Stimulated activated CD8-positive, alpha-beta memory T cell treated with anti-CD3 and anti-CD28 coated beads, Interleukin-15, amount 100 ng/mL, for 4 hours (primary cell): ENCODE results near the gene PRR12.

Experiments used
- DNase-seq, 2 donors: peaks; one replicate each; pipeline ENCODE4 v3.0.0-alpha.2; 2020; ENCODE audit warnings: low read depth in 2 of 2

The PRR12 gene

GRCh38 chr19:49646586-49646985 lies 55.6 kb downstream of the PRR12 start:
- DNase-seq: no peak

- DNase-seq: no peak
Measured at GRCh38 chr19:49651029-49651819, 60.2 kb downstream of the PRR12 start.

DNA sequence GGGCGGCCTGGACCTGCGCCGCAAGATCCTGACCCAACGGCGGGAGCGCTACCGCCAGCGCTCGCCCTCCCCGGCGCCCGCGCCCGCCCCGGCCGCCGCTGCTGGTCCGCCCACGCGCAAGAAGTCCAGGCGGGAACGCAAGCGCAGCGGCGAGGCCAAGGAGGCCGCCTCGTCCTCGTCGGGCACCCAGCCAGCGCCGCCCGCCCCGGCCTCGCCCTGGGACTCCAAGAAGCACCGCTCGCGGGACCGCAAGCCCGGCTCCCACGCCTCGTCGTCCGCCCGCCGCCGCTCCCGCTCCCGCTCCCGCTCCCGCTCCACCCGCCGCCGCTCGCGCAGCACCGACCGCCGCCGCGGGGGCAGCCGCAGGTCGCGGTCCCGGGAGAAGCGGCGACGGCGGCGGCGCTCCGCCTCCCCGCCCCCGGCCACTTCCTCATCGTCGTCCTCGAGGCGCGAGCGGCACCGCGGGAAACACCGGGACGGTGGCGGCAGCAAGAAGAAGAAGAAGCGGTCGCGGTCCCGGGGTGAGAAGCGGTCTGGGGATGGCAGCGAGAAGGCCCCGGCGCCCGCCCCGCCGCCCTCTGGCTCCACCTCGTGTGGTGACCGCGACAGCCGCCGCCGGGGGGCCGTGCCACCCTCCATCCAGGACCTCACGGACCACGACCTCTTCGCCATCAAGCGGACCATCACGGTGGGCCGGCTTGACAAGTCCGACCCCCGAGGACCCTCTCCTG lies 61.0 kb downstream of the PRR12 start:
- DNase-seq: no peak

GRCh38 chr19:49652551-49653465 lies 61.8 kb downstream of the PRR12 start:
- no peak for DNase-seq

GRCh38 chr19:49653466-49653806 lies 62.5 kb downstream of the PRR12 start:
- no peak for DNase-seq

GRCh38 chr19:49654581-49654980 lies 63.6 kb downstream of the PRR12 start:
- DNase-seq: no peak

GRCh38 chr19:49655570-49656455 lies 64.8 kb downstream of the PRR12 start:
- no peak for DNase-seq

DNA sequence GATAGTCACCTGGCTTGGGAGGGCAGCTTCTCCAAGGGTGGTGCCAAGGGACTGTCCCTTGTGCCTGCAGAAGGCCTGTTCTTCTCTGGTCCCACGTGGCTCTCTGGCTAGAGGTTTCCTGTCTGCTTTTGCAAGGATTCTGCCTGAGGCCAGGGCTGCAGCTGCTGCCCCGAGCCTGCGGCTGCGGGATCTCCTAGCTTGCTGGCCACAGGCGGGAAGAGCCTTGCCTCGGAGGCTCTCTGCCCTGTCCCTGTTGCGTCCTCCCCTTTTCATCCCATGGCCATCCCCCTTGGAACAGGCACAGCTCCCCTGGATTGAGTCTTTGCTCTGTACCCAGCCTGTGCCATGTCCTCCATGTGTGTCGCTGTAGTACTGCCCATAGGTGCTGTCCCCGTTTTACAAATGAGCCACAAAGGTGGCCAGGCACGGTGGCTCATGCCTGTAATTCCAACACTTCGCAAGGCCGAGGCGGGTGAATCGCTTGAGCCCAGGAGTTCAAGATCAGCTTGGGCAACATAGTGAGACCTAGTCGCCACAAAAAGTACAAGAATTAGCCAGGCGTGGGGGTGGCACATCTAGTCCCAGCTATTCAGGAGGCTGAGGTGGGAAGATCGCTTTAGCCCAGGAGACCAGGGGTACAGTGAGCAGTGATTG lies 65.6 kb downstream of the PRR12 start:
- DNase-seq: no peak

- no peak for DNase-seq
Measured at GRCh38 chr19:49657493-49658138, 66.6 kb downstream of the PRR12 start.

- no peak for DNase-seq
Measured at GRCh38 chr19:49658139-49658517, 67.1 kb downstream of the PRR12 start.

- DNase-seq: no peak
Measured at GRCh38 chr19:49658566-49659442, 67.8 kb downstream of the PRR12 start.

- no peak for DNase-seq
Measured at GRCh38 chr19:49660338-49660961, 69.5 kb downstream of the PRR12 start.

GRCh38 chr19:49662011-49662410 lies 71.0 kb downstream of the PRR12 start:
- no peak for DNase-seq

GRCh38 chr19:49663224-49663623 lies 72.2 kb downstream of the PRR12 start:
- no peak for DNase-seq

- DNase-seq: peak; percentile 77 to 80
Measured at GRCh38 chr19:49664171-49665035, 73.4 kb downstream of the PRR12 start.

DNA sequence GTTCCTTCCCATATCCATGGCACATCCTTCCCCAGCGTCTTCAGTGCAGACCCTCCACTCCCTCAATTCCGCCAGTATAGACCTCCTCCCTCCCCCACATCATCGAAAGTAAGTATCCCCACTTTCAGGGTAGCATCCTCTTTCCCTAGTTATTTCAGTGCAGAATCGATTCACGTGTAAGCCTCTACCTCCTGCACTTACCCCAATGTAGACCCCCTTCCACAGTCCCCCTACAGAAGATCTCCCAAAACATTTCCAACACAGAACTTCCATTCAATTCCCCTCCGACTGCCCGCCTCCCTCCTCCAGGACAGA lies 74.0 kb downstream of the PRR12 start:
- no peak for DNase-seq

DNA sequence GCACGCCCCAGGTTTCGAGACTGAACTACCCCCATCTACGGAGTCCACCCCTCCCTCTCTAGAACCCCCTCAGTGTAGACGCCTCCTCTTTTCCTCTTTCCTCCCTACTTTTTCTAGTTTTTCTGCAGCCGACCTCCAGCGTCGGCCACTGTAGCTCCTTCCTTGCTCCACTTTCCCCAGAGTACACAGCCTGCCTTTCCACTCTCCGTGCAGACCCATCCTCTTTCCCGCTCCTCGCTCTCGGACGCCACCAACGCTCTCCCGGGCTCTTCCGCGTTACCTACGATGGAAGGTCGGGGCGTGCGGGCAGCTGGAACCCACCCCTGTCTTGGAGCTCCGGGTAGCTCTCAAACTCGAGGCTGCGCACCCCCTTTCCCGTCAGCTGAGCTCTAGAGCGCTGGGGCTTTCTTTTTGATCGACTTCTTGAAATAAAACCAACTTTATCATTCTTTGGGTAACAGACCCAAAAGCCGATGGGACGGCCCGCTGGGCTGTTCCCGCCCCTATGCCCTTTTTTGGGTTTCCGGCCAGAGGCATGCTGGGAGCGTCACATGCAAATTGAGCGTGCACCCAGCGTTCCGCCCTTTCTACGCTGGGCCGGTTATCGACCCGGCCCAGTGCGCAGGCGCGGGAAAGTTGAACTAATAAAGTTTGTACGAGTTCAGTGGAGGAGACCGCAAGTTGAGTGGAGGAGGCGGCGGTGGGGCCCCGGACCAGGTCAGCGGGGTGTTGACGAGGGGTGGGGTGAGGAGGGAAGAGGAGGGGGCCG lies 74.6 kb downstream of the PRR12 start, which contains the start of the genes BCL2L12 and IRF3:
BCL2L12 (plus strand) TSS at position 583 of the 769 bp plus-strand sequence. CDS start 760 bp downstream, outside the sequence.
IRF3 (minus strand) TSS at position 507 of the 769 bp plus-strand sequence. CDS start 1,019 bp downstream, outside the sequence.
- peak; percentile 94 to 98 for DNase-seq
